H1 (cell line): ENCODE results near the gene RAD51C. TPM values are rescaled to one million over a fixed set of nuclear protein-coding genes. Genes with fewer than 3 reads are reported as not detected.
"Not testable (repeated sequence)": the region's sequence is repeated elsewhere in the genome, so short reads cannot be mapped to it uniquely, and the experiment has no call there.

Source experiments
- CTCF ChIA-PET: fragments of 300-600 bp; sonication (Branson Sonifier 250); formaldehyde crosslinking; loops from one replicate; lab custom pipeline; 2021; ENCODE audit not compliant: partially characterized antibody; lab: Charles Lee
- POLR2A ChIA-PET: fragments of 300-600 bp; sonication (Branson Sonifier 250); formaldehyde crosslinking; loops from one replicate; lab custom pipeline; 2021; ENCODE audit warnings: inconsistent platforms; ENCODE audit not compliant: partially characterized antibody; lab: Charles Lee
- DNase-seq, 2 experiments: peaks; one replicate each; pipeline versions ENCODE4 v3.0.0 to v3.0.0-alpha.2; 2010 to 2022; ENCODE audit warnings: low spot score in 2 of 2, low read depth in 1 of 2, mixed read lengths in 1 of 2
- FAIRE-seq: peaks from 2 replicates; lab custom pipeline; 2011; peaks lifted over from hg19 to GRCh38; lab: Jason Lieb, UNC
- H2AFZ ChIP-seq: 2 replicates; pipeline ENCODE4 v1.8.1; 2012; ENCODE audit warnings: low read length, inconsistent platforms
- H2AK5ac ChIP-seq: 2 replicates; pipeline ENCODE4 v1.6.1; 2013; ENCODE audit warnings: low read depth, low read length
- H2BK120ac ChIP-seq: replicated peaks from 2 replicates; pipeline ENCODE3; 2013; ENCODE audit warnings: low read depth, low read length, inconsistent platforms
- H2BK12ac ChIP-seq: 2 replicates; pipeline ENCODE4 v1.6.1; 2013; ENCODE audit warnings: low read depth, low read length
- H2BK15ac ChIP-seq: 2 replicates; pipeline ENCODE4 v1.6.1; 2013; ENCODE audit warnings: low read length
- H2BK20ac ChIP-seq: 2 replicates; pipeline ENCODE4 v1.6.1; 2013; ENCODE audit warnings: low read length
- H2BK5ac ChIP-seq: 2 replicates; pipeline ENCODE4 v1.6.1; 2013; ENCODE audit warnings: low read depth, low read length
- H3K14ac ChIP-seq: 2 replicates; pipeline ENCODE4 v1.6.1; 2013; ENCODE audit warnings: inconsistent platforms; ENCODE audit not compliant: insufficient read length
- H3K18ac ChIP-seq: 2 replicates; pipeline ENCODE4 v1.6.1; 2013; ENCODE audit warnings: low read length; ENCODE audit errors: extremely low read depth
- H3K23ac ChIP-seq: 2 replicates; pipeline ENCODE4 v1.6.1; 2013; ENCODE audit warnings: inconsistent platforms; ENCODE audit not compliant: insufficient read length
- H3K23me2 ChIP-seq: 2 replicates; pipeline ENCODE4 v1.6.1; 2013; ENCODE audit warnings: low read depth, low read length
- H3K27ac ChIP-seq: 2 replicates; pipeline ENCODE4 v1.6.1; 2011; ENCODE audit warnings: low read depth, low read length, inconsistent platforms
- H3K27me3 ChIP-seq, 4 experiments: replicated peaks in 1 of 4; 1 replicate in 1 of 4; 2 replicates in 3 of 4; pipeline versions ENCODE4 v1.6.1 to v1.8.1; 2011 to 2013; ENCODE audit warnings: low read length in 3 of 4, mild to moderate bottlenecking in 3 of 4, inconsistent platforms in 2 of 4, mixed read lengths in 2 of 4, moderate library complexity in 1 of 4; ENCODE audit not compliant: control insufficient read depth in 3 of 4, insufficient read depth in 3 of 4; ENCODE audit errors: extremely low read depth in 1 of 4
- H3K36me3 ChIP-seq, 4 experiments: 2 replicates each; pipeline versions ENCODE4 v1.6.1 to v1.8.1; 2011 to 2013; ENCODE audit warnings: mild to moderate bottlenecking in 4 of 4, low read length in 3 of 4, moderate library complexity in 2 of 4, control low read depth in 1 of 4, inconsistent platforms in 1 of 4; ENCODE audit not compliant: insufficient read depth in 4 of 4, control insufficient read depth in 2 of 4
- H3K4ac ChIP-seq: replicated peaks from 2 replicates; pipeline ENCODE3; 2013; ENCODE audit warnings: low read length, low read depth, mixed read lengths, inconsistent platforms; ENCODE audit not compliant: insufficient read length
- H3K4me1 ChIP-seq, 4 experiments: replicated peaks in 1 of 4; 1 replicate in 1 of 4; 2 replicates in 3 of 4; pipeline versions ENCODE4 v1.6.1 to v1.8.1; 2011 to 2013; ENCODE audit warnings: low read length in 3 of 4, inconsistent platforms in 2 of 4, mixed read lengths in 1 of 4; ENCODE audit not compliant: insufficient read depth in 4 of 4, control insufficient read depth in 3 of 4
- H3K4me2 ChIP-seq, 2 experiments: 2 replicates each; pipeline versions ENCODE4 v1.6.1 to v1.8.1; 2011 to 2013; ENCODE audit warnings: low read depth in 2 of 2, low read length in 2 of 2, control low read depth in 1 of 2, inconsistent platforms in 1 of 2, mild to moderate bottlenecking in 1 of 2; ENCODE audit not compliant: insufficient read depth in 1 of 2
- H3K4me3 ChIP-seq, 4 experiments: fragments of 200-600, 300-600 bp in 1 of 4; sonication (generic), shearing (Covaris generic), sonication (Bioruptor Twin) in 1 of 4; 2 replicates each; pipeline versions ENCODE4 v1.5.1 to v1.8.1; 2011 to 2016; ENCODE audit warnings: low read length in 4 of 4, low read depth in 3 of 4, control low read depth in 2 of 4, inconsistent platforms in 2 of 4, mild to moderate bottlenecking in 2 of 4, mixed read lengths in 1 of 4, moderate library complexity in 1 of 4; ENCODE audit not compliant: insufficient read depth in 2 of 4; ENCODE audit errors: extremely low read depth in 1 of 4
- H3K56ac ChIP-seq: replicated peaks from 2 replicates; pipeline ENCODE3; 2013; ENCODE audit warnings: low read depth, mild to moderate bottlenecking, mixed read lengths, low read length, inconsistent platforms; ENCODE audit not compliant: insufficient read length
- H3K79me1 ChIP-seq: 2 replicates; pipeline ENCODE4 v1.6.1; 2013; ENCODE audit warnings: low read depth, low read length, control low read depth
- H3K79me2 ChIP-seq, 2 experiments: 2 replicates each; pipeline versions ENCODE4 v1.6.1 to v1.8.1; 2012 to 2013; ENCODE audit warnings: low read length in 2 of 2, mild to moderate bottlenecking in 2 of 2, inconsistent platforms in 1 of 2; ENCODE audit not compliant: insufficient read depth in 2 of 2, control insufficient read depth in 1 of 2
- H3K9ac ChIP-seq, 4 experiments: replicated peaks in 1 of 4; 1 replicate in 1 of 4; 2 replicates in 3 of 4; pipeline versions ENCODE4 v1.6.1 to v1.8.1; 2011 to 2013; ENCODE audit warnings: low read depth in 3 of 4, low read length in 3 of 4, control low read depth in 2 of 4, mild to moderate bottlenecking in 2 of 4, moderate library complexity in 2 of 4, inconsistent platforms in 1 of 4; ENCODE audit errors: extremely low read depth in 1 of 4
- H3K9me3 ChIP-seq, 2 experiments: 2 replicates each; pipeline versions ENCODE4 v1.6.1 to v1.8.1; 2012 to 2013; ENCODE audit warnings: mild to moderate bottlenecking in 2 of 2, moderate library complexity in 2 of 2, control low read depth in 1 of 2, inconsistent platforms in 1 of 2, low read depth in 1 of 2, low read length in 1 of 2, mixed read lengths in 1 of 2; ENCODE audit not compliant: insufficient read depth in 2 of 2
- H4K20me1 ChIP-seq, 2 experiments: replicated peaks in 1 of 2; 2 replicates each; pipeline versions ENCODE3 to v1.8.1; 2011 to 2013; ENCODE audit warnings: inconsistent platforms in 2 of 2, low read length in 2 of 2, mild to moderate bottlenecking in 1 of 2; ENCODE audit not compliant: insufficient read depth in 2 of 2, control insufficient read depth in 1 of 2
- H4K5ac ChIP-seq: 2 replicates; pipeline ENCODE4 v1.6.1; 2013; ENCODE audit warnings: low read length, low read depth, mixed read lengths, inconsistent platforms; ENCODE audit not compliant: insufficient read length
- H4K8ac ChIP-seq: 2 replicates; pipeline ENCODE4 v1.8.0; 2013; ENCODE audit warnings: mild to moderate bottlenecking, moderate library complexity, low read length, inconsistent platforms; ENCODE audit not compliant: insufficient read depth; ENCODE audit errors: extremely low read depth
- H4K91ac ChIP-seq: replicated peaks from 2 replicates; pipeline ENCODE3; 2013; ENCODE audit warnings: low read length, mixed read lengths, inconsistent platforms; ENCODE audit not compliant: insufficient read length
- CEBPB ChIP-seq: IDR thresholded peaks from 2 replicates; pipeline ENCODE4 v1.6.1; 2012; ENCODE audit warnings: low read depth, low read length
- WGBS, 2 experiments: shearing (Covaris generic) in 1 of 2; methylation state at CpG; one replicate each; pipeline versions ENCODE4 v1.1.6 to v1.1.7; 2013 to 2015; ENCODE audit warnings: low lambda C conversion rate in 2 of 2, mixed read lengths in 2 of 2, inconsistent platforms in 1 of 2, low coverage in 1 of 2, missing lambda C conversion rate in 1 of 2; ENCODE audit not compliant: insufficient replicate concordance in 2 of 2, insufficient coverage in 1 of 2, insufficient read length in 1 of 2; ENCODE audit errors: extremely low coverage in 1 of 2, missing lambda C conversion rate in 1 of 2; 5-methylcytosine and 5-hydroxymethylcytosine counted together
- polyA plus RNA-seq, 7 experiments: library from polyadenylated mRNA; depleted of rRNA in 3 of 7; stranded (reverse) in 5 of 7; unstranded in 2 of 7; fragments of >200 nt in 5 of 7; fragments of 200-250 nt in 2 of 7; gene quantifications; 1 replicate in 5 of 7; 2 replicates in 1 of 7; 4 replicates in 1 of 7; pipeline versions ENCODE4 v1.2.1 to v1.2.3, GENCODE V29; 2011 to 2013; ENCODE audit warnings: missing spikeins in 2 of 7, mixed read lengths in 2 of 7
- total RNA-seq: library from RNA; stranded (reverse); fragmentation: NEBNext Ultra II Directional; extraction: Animal tissue kit (Norgen Biotek cat#: 25700); gene quantifications from 2 replicates; pipeline ENCODE4 v1.2.1, GENCODE V29; 2021

Gene RAD51C
- total and polyA plus RNA-seq, 2 of the 8 experiments (the other 6 are each of a cell fraction or from before 2014, with no cell fraction given), result 10.4 to 21.7 TPM

DNA sequence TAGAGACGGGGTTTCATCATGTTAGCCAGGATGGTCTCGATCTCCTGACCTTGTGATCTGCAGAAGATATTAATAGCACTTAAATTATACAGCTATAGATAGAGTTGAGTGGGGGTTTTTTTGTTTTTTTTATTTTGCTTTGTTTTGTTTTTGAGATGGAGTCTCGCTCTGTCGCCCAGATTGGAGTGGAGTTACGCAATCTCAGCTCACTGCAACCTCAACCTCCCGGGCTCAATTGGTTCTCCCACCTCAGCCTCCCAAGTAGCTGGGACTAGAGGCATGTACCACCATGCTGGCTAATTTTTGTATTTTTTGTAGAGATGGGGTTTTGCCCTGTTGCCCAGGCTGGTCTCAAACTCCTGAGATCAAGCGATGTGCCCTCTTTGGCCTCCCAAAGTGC is 2.4 kb upstream of the RAD51C start:
- H2BK120ac ChIP-seq, H3K23ac ChIP-seq, H2BK12ac ChIP-seq, H4K5ac ChIP-seq, H2BK15ac ChIP-seq, H2AK5ac ChIP-seq, H2BK20ac ChIP-seq, H3K27ac ChIP-seq, H4K8ac ChIP-seq, H3K9me3 ChIP-seq, H3K36me3 ChIP-seq, H3K27me3 ChIP-seq, H3K79me1 ChIP-seq, H3K4me1 ChIP-seq, H3K79me2 ChIP-seq, H3K4me2 ChIP-seq, H4K91ac ChIP-seq, H3K18ac ChIP-seq, H3K14ac ChIP-seq, H3K4ac ChIP-seq, H3K9ac ChIP-seq, H3K56ac ChIP-seq, FAIRE-seq, DNase-seq, H3K23me2 ChIP-seq, H2AFZ ChIP-seq, H3K4me3 ChIP-seq, H2BK5ac ChIP-seq, H4K20me1 ChIP-seq: not testable (repeated sequence)
- whole genome bisulfite sequencing, 2 experiments, result 91% methylated on average over 7 of the region's 7 CpGs; no CpG with 5 or more reads in 1 of the 2 experiments
- POLR2A ChIA-PET, result interaction anchor here (0.6 to 1.5 kb wide), 5 partner anchors 24 to 59 kb away, joined by 3 to 6 read pairs (median 3); no protein-coding TSS in a partner anchor
- TF ChIP-seq CEBPB, result peak; percentile 71; the same call in 1 of the 2 replicates
- CTCF ChIA-PET, result interaction anchor here (0.6 to 1.3 kb wide), 3 partner anchors 14 to 169 kb away, joined by 3 to 4 read pairs (median 3); no protein-coding TSS in a partner anchor
